HCT116 (cell line): ENCODE data around the gene DNAAF8. TPM values are rescaled to one million over a fixed set of nuclear protein-coding genes. Genes with fewer than 3 reads are reported as not detected.

Source experiments
- ATAC-seq: fragments of 200-7000 bp; cut with Tn5 transposase; 2 replicates; pipeline ENCODE4 v1.9.1; 2020; ENCODE audit warnings: mild to moderate bottlenecking, moderate library complexity
- BruUV-seq: library from RNA; stranded (reverse); fragments of 400-500 nt; replicated peaks from 2 replicates; lab custom pipeline; 2021; lab: Mats Ljungman, UMichigan
- CTCF ChIA-PET: fragments of 300-600 bp; sonication (Branson Sonifier 250); formaldehyde crosslinking; loops from one replicate; lab custom pipeline; 2021; ENCODE audit warnings: antibody characterized with exemption; lab: Charles Lee
- POLR2A ChIA-PET: fragments of 300-600, 350-600 bp; sonication (Branson Sonifier 250); formaldehyde crosslinking; loops from one replicate; lab custom pipeline; 2021; ENCODE audit warnings: antibody characterized with exemption; lab: Charles Lee
- RAD21 ChIA-PET, 2 experiments: fragments of 300-600 bp; sonication (Branson Sonifier 250); formaldehyde crosslinking; loops; one replicate each; lab custom pipeline; 2023; ENCODE audit warnings: low total read pairs in 2 of 2; ENCODE audit not compliant: uncharacterized antibody in 2 of 2, unreplicated experiment in 2 of 2, low non-redundant PET in 1 of 2; lab: Charles Lee
- DNase-seq: peaks from one replicate; pipeline ENCODE4 v3.0.0-alpha.2; 2010; ENCODE audit warnings: low read depth, low spot score
- H2AFZ ChIP-seq: fragments of 200-600 bp; shearing (Covaris generic), sonication (generic); 2 replicates; pipeline ENCODE4 v1.6.1; 2017; ENCODE audit warnings: low read depth, mixed run types, mixed read lengths, antibody characterized with exemption, low read length; ENCODE audit not compliant: poor library complexity, severe bottlenecking
- H3K27ac ChIP-seq: 2 replicates; pipeline ENCODE4 v1.5.1; 2012; ENCODE audit warnings: low read depth, low read length
- H3K27me3 ChIP-seq: fragments of 200-600 bp; sonication (generic); 2 replicates; pipeline ENCODE4 v1.6.1; 2016; ENCODE audit warnings: mixed run types, low read length, mixed read lengths; ENCODE audit not compliant: insufficient read depth
- H3K36me3 ChIP-seq, 2 experiments: fragments of 200-500 bp in 1 of 2; fragments of 200-600 bp in 1 of 2; sonication (Bioruptor generic) in 1 of 2; sonication (generic) in 1 of 2; 2 replicates each; pipeline versions ENCODE4 v1.5.1 to v1.6.1; 2014 to 2016; ENCODE audit warnings: low read length in 2 of 2, inconsistent platforms in 1 of 2, mixed read lengths in 1 of 2, mixed run types in 1 of 2; ENCODE audit not compliant: insufficient read depth in 2 of 2, control insufficient read depth in 1 of 2
- H3K4me1 ChIP-seq, 2 experiments: fragments of 200-600 bp in 1 of 2; sonication (generic) in 1 of 2; 2 replicates each; pipeline versions ENCODE4 v1.5.1 to v1.6.1; 2012 to 2017; ENCODE audit warnings: low read length in 2 of 2, inconsistent platforms in 1 of 2, mild to moderate bottlenecking in 1 of 2, mixed read lengths in 1 of 2, mixed run types in 1 of 2, moderate library complexity in 1 of 2; ENCODE audit not compliant: insufficient read depth in 2 of 2, control insufficient read depth in 1 of 2
- H3K4me2 ChIP-seq: fragments of 200-600 bp; sonication (generic); 2 replicates; pipeline ENCODE4 v1.6.1; 2017; ENCODE audit warnings: mixed run types, low read length, mixed read lengths
- H3K4me3 ChIP-seq, 2 experiments: fragments of 200-600 bp in 1 of 2; sonication (generic) in 1 of 2; replicated peaks in 1 of 2; 2 replicates each; pipeline ENCODE4 v1.5.1; 2011 to 2016; ENCODE audit warnings: low read length in 2 of 2, control low read depth in 1 of 2, low read depth in 1 of 2, mild to moderate bottlenecking in 1 of 2, mixed read lengths in 1 of 2, mixed run types in 1 of 2
- H3K79me2 ChIP-seq: fragments of 200-600 bp; sonication (generic); 2 replicates; pipeline ENCODE4 v1.6.1; 2017; ENCODE audit warnings: mild to moderate bottlenecking, mixed run types, low read length, moderate library complexity, mixed read lengths; ENCODE audit not compliant: insufficient read depth
- H3K9ac ChIP-seq: fragments of 200-600 bp; sonication (generic); 2 replicates; pipeline ENCODE4 v1.6.1; 2016; ENCODE audit warnings: low read length, mixed read lengths
- H3K9me2 ChIP-seq: fragments of 200-600 bp; sonication (generic), shearing (Covaris generic); 2 replicates; pipeline ENCODE4 v1.6.1; 2017; ENCODE audit warnings: mixed run types, mild to moderate bottlenecking, moderate library complexity; ENCODE audit not compliant: insufficient read depth
- H3K9me3 ChIP-seq, 2 experiments: fragments of 200-500 bp in 1 of 2; fragments of 200-600 bp in 1 of 2; sonication (Bioruptor generic) in 1 of 2; sonication (generic) in 1 of 2; 2 replicates each; pipeline ENCODE4 v1.6.1; 2014 to 2017; ENCODE audit warnings: low read length in 2 of 2, mixed read lengths in 2 of 2, inconsistent platforms in 1 of 2, low read depth in 1 of 2, mild to moderate bottlenecking in 1 of 2, mixed run types in 1 of 2, moderate library complexity in 1 of 2; ENCODE audit not compliant: control insufficient read depth in 1 of 2, insufficient read depth in 1 of 2
- H4K20me1 ChIP-seq: fragments of 200-600 bp; sonication (generic), shearing (Covaris generic); 2 replicates; pipeline ENCODE4 v1.6.1; 2017; ENCODE audit warnings: mixed run types, mild to moderate bottlenecking, moderate library complexity; ENCODE audit not compliant: insufficient read depth
- CEBPB ChIP-seq: IDR thresholded peaks from 2 replicates; pipeline ENCODE4 v1.6.1; 2012; ENCODE audit warnings: low read depth
- EGR1 ChIP-seq: IDR thresholded peaks from 2 replicates; pipeline ENCODE4 v1.6.1; 2012; ENCODE audit warnings: low read depth
- ELF1 ChIP-seq: IDR thresholded peaks from 2 replicates; pipeline ENCODE4 v1.6.1; 2012; ENCODE audit warnings: low read depth, borderline replicate concordance
- FOSL1 ChIP-seq: IDR thresholded peaks from 2 replicates; pipeline ENCODE4 v1.6.1; 2012; ENCODE audit warnings: low read depth
- JUND ChIP-seq: IDR thresholded peaks from 2 replicates; pipeline ENCODE4 v1.6.1; 2012
- MAX ChIP-seq: IDR thresholded peaks from 2 replicates; pipeline ENCODE4 v1.6.1; 2012
- POLR2AphosphoS5 ChIP-seq: IDR thresholded peaks from 2 replicates; pipeline ENCODE4 v1.6.1; 2011; ENCODE audit warnings: mild to moderate bottlenecking, low read depth, low read length, moderate library complexity
- RAD21 ChIP-seq: IDR thresholded peaks from 2 replicates; pipeline ENCODE4 v1.6.1; 2012; ENCODE audit warnings: low read depth, mild to moderate bottlenecking
- TCF7L2 ChIP-seq: IDR thresholded peaks from 2 replicates; pipeline ENCODE4 v1.7.0; 2011; ENCODE audit warnings: borderline replicate concordance, inconsistent platforms; ENCODE audit not compliant: insufficient read depth, insufficient read length; ENCODE audit errors: extremely low read depth
- intact Hi-C: fragments of 100-400 bp; cut with micrococcal nuclease; formaldehyde crosslinking; loops from 2 replicates; pipeline ENCODE4 v1.10.0; 2022
- total RNA-seq: library from RNA; stranded (reverse); gene quantifications from one replicate; pipeline ENCODE4 v1.2.1, GENCODE V29; 2021; ENCODE audit not compliant: unreplicated experiment

Gene DNAAF8
- total RNA-seq, 1 experiment from 2014 or later = 1.0 TPM

- Histone ChIP-seq H3K36me3 (no peaks in the 10 kb centered on the region), H3K27me3 (no peaks in the 10 kb centered on the region), H3K4me1 (peaks cover 10 to 12% of the 10 kb centered on the region in 2 experiments), H3K9me2 (no peaks in the 10 kb centered on the region), H2AFZ (no peak overlapping the region), H4K20me1 (no peaks in the 10 kb centered on the region), H3K4me3 (no peak overlapping the region), H3K4me2 (no peak overlapping the region), H3K79me2 (no peaks in the 10 kb centered on the region)
- BruUV-seq = no TSS peak
- POLR2A ChIA-PET = no interaction called here
- DNase-seq = no peak
- ATAC-seq = no peak
- CTCF ChIA-PET = no interaction called here
- RAD21 ChIA-PET = no interaction called here
- TF ChIP-seq CEBPB (no peak), FOSL1 (no peak), TCF7L2 (no peak), EGR1 (no peak), MAX (no peak), JUND (no peak)
- TF ChIP-seq, all 23 proteins: peak for 0
- Histone ChIP-seq H3K9ac (no peak overlapping the region), H3K27ac (no peak overlapping the region), H3K9me3 (no peaks in the 10 kb centered on the region)
- intact Hi-C loops = no loop called here
Observed at GRCh38 chr16:4797805-4798252, 63.5 kb downstream of the DNAAF8 start.

- RAD21 ChIA-PET = no interaction called here
- Histone ChIP-seq H3K9me2 (no peaks in the 10 kb centered on the region), H3K27ac (no peak overlapping the region), H3K4me1 (peaks cover 15 to 18% of the 10 kb centered on the region in 2 experiments), H3K4me3 (no peak overlapping the region), H3K36me3 (no peaks in the 10 kb centered on the region), H3K9me3 (no peaks in the 10 kb centered on the region), H3K79me2 (no peaks in the 10 kb centered on the region), H3K27me3 (no peaks in the 10 kb centered on the region), H4K20me1 (no peaks in the 10 kb centered on the region), H3K9ac (no peak overlapping the region), H3K4me2 (no peak overlapping the region), H2AFZ (no peak overlapping the region)
- POLR2A ChIA-PET = no interaction called here
- intact Hi-C loops = no loop called here
- no TSS peak for BruUV-seq
- TF ChIP-seq ELF1 (no peak), RAD21 (no peak), TCF7L2 (no peak), POLR2AphosphoS5 (no peak)
- DNase-seq = no peak
- CTCF ChIA-PET = no interaction called here
- ATAC-seq = no peak
Observed at GRCh38 chr16:4798456-4798855, 64.1 kb downstream of the DNAAF8 start.

Other genes starting within 250 kb of the DNAAF8 start
- gene CDIP1, start 195.8 kb upstream of the DNAAF8 start, total RNA-seq = 7.2 TPM
- gene C16orf96, start 178.2 kb upstream of the DNAAF8 start, total RNA-seq = 0.10 TPM
- gene UBALD1, start 119.6 kb upstream of the DNAAF8 start, total RNA-seq = 45.9 TPM
- gene MGRN1, start 109.7 kb upstream of the DNAAF8 start, total RNA-seq = 50.6 TPM
- gene NUDT16L1, start 41.0 kb upstream of the DNAAF8 start, total RNA-seq = 23.4 TPM
- gene ANKS3, start 266 bp upstream of the DNAAF8 start, total RNA-seq = 25.5 TPM
- 20.1 TPM for gene ZNF500, start 32.6 kb downstream of the DNAAF8 start, total RNA-seq
- gene SEPTIN12, start 53.8 kb downstream of the DNAAF8 start, total RNA-seq = not detected
- 3.3 TPM for gene SMIM22, start 60.8 kb downstream of the DNAAF8 start, total RNA-seq
- gene ROGDI, start 68.1 kb downstream of the DNAAF8 start, total RNA-seq = 20.1 TPM
- gene GLYR1, start 112.8 kb downstream of the DNAAF8 start, total RNA-seq = 50.0 TPM
- 31.9 TPM for gene UBN1, start 112.9 kb downstream of the DNAAF8 start, total RNA-seq
- gene PPL, start 202.6 kb downstream of the DNAAF8 start, total RNA-seq = 56.4 TPM
- 0.27 TPM for gene SEC14L5, start 223.8 kb downstream of the DNAAF8 start, total RNA-seq